ENCODE results near the gene TRPC4AP.

Gene TRPC4AP

GRCh38 chr20:35000922-35001595 lies 91.5 kb downstream of the TRPC4AP start:
- no peak overlapping the region for H3K4me3 ChIP-seq (ENCODE audit: low read depth, low read length)
- TF ChIP-seq, protein P1, sequence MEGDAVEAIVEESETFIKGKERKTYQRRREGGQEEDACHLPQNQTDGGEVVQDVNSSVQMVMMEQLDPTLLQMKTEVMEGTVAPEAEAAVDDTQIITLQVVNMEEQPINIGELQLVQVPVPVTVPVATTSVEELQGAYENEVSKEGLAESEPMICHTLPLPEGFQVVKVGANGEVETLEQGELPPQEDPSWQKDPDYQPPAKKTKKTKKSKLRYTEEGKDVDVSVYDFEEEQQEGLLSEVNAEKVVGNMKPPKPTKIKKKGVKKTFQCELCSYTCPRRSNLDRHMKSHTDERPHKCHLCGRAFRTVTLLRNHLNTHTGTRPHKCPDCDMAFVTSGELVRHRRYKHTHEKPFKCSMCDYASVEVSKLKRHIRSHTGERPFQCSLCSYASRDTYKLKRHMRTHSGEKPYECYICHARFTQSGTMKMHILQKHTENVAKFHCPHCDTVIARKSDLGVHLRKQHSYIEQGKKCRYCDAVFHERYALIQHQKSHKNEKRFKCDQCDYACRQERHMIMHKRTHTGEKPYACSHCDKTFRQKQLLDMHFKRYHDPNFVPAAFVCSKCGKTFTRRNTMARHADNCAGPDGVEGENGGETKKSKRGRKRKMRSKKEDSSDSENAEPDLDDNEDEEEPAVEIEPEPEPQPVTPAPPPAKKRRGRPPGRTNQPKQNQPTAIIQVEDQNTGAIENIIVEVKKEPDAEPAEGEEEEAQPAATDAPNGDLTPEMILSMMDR (IDR thresholded peaks at IDR 0.05; ENCODE audit: low read depth, low read length, missing control alignments), result no peak
- no peak for DNase-seq (ENCODE audit: low read depth)

DNA sequence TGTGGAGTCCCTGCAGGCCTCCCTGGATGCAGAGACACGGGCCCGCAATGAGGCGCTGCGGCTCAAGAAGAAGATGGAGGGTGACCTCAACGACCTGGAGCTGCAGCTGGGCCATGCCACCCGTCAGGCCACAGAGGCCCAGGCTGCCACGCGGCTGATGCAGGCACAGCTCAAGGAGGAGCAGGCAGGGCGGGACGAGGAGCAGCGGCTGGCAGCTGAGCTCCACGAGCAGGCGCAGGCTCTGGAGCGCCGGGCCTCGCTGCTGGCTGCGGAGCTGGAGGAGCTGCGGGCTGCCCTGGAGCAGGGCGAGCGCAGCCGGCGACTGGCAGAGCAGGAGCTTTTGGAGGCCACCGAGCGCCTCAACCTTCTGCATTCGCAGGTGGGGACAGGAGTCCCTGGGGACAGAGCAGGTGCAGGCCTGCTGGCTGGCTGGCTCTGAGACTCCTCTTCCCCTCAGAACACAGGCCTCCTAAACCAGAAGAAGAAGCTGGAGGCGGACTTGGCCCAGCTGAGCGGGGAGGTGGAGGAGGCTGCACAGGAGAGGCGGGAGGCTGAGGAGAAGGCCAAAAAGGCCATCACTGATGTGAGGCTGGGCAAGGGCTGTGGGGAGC lies 92.2 kb downstream of the TRPC4AP start:
- no peak overlapping the region for H3K4me3 ChIP-seq (ENCODE audit: low read depth, low read length)
- no peak for DNase-seq (ENCODE audit: low read depth)
- TF ChIP-seq, protein P1 (IDR thresholded peaks at IDR 0.05; ENCODE audit: low read depth, low read length, missing control alignments), result no peak

- no peak for DNase-seq (ENCODE audit: low read depth)
- H3K4me3 ChIP-seq (ENCODE audit: low read depth, low read length), result no peak overlapping the region
- TF ChIP-seq, protein P1 (IDR thresholded peaks at IDR 0.05; ENCODE audit: low read depth, low read length, missing control alignments), result no peak
These were observed 92.8 kb downstream of the TRPC4AP start for GRCh38 chr20:34999782-35000181.

DNA sequence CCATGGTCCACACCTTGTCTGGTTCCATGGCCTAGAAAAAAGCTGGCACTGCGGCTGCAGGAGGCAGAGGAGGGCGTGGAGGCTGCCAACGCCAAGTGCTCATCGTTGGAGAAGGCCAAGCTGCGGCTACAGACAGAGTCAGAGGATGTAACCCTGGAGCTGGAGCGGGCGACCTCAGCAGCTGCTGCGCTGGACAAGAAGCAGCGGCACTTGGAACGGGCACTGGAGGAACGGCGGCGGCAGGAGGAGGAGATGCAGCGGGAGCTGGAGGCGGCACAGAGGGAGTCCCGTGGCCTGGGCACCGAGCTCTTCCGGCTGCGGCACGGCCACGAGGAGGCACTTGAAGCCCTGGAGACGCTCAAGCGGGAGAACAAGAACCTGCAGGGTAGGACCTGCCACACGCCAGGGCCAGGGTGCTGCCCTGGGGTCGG lies 93.6 kb downstream of the TRPC4AP start:
- H3K4me3 ChIP-seq (ENCODE audit: low read depth, low read length), result no peak overlapping the region
- DNase-seq (ENCODE audit: low read depth), result no peak
- TF ChIP-seq, protein P1 (IDR thresholded peaks at IDR 0.05; ENCODE audit: low read depth, low read length, missing control alignments), result no peak

DNA sequence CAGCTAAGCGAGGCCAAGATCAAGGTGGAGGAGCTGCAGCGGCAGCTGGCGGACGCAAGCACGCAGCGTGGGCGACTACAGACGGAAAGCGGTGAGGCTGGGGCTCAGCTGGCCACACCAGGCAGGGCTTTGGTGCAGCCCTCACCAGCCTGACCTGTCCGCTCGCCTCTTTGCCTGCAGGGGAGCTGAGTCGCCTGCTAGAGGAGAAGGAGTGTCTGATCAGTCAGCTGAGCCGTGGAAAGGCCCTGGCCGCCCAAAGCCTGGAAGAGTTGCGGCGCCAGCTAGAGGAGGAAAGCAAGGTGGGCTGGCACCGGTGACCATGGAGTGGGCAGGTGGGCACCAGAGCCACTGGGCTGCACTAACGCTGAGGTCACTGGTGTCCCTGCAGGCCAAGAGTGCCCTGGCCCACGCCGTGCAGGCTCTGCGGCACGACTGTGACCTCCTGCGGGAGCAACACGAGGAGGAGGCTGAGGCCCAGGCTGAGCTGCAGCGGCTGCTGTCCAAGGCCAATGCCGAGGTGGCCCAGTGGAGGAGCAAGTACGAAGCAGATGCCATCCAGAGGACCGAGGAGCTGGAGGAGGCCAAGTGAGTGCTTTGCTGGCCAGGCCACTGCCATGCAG lies 94.2 kb downstream of the TRPC4AP start:
- H3K4me3 ChIP-seq (ENCODE audit: low read depth, low read length), result no peak overlapping the region
- TF ChIP-seq, protein P1 (IDR thresholded peaks at IDR 0.05; ENCODE audit: low read depth, low read length, missing control alignments), result no peak
- no peak for DNase-seq (ENCODE audit: low read depth)

GRCh38 chr20:34997774-34998173 lies 94.8 kb downstream of the TRPC4AP start:
- TF ChIP-seq, protein P1 (IDR thresholded peaks at IDR 0.05; ENCODE audit: low read depth, low read length, missing control alignments), result no peak
- DNase-seq (ENCODE audit: low read depth), result no peak
- H3K4me3 ChIP-seq (ENCODE audit: low read depth, low read length), result no peak overlapping the region

Measured in GM12864 (cell line).